Small intestine (tissue), 7 donors: ENCODE results near the gene MORN1. TPM values are rescaled to one million over a fixed set of nuclear protein-coding genes. Genes with fewer than 3 reads are reported as not detected.

ENCODE experiments used
- DNase-seq, 2 donors: peaks; one replicate each; pipeline versions ENCODE4 v3.0.0 to v3.0.0-alpha.2; 2013
- FAIRE-seq: peaks from 2 replicates; lab custom pipeline; 2012; peaks lifted over from hg19 to GRCh38; lab: Jason Lieb, UNC
- H3K27ac ChIP-seq, 3 donors: one replicate each; pipeline ENCODE4 v1.5.1; 2013; ENCODE audit warnings: low read length in 2 of 3, mild to moderate bottlenecking in 2 of 3, control low read depth in 1 of 3, inconsistent platforms in 1 of 3, low read depth in 1 of 3, moderate library complexity in 1 of 3
- H3K27me3 ChIP-seq, 3 donors: one replicate each; pipeline ENCODE4 v1.6.1; 2013; ENCODE audit warnings: low read length in 3 of 3, inconsistent platforms in 1 of 3; ENCODE audit not compliant: control insufficient read depth in 3 of 3, insufficient read depth in 3 of 3
- H3K36me3 ChIP-seq, 3 donors: one replicate each; pipeline ENCODE4 v1.6.1; 2013; ENCODE audit warnings: low read length in 3 of 3, inconsistent platforms in 1 of 3, low read depth in 1 of 3, mild to moderate bottlenecking in 1 of 3, moderate library complexity in 1 of 3; ENCODE audit not compliant: control insufficient read depth in 3 of 3, insufficient read depth in 2 of 3
- H3K4me1 ChIP-seq, 3 donors: one replicate each; pipeline ENCODE4 v1.6.1; 2013; ENCODE audit warnings: low read length in 2 of 3, inconsistent platforms in 1 of 3, low read depth in 1 of 3, mild to moderate bottlenecking in 1 of 3, moderate library complexity in 1 of 3; ENCODE audit not compliant: control insufficient read depth in 3 of 3, insufficient read depth in 2 of 3
- H3K4me3 ChIP-seq, 3 donors: one replicate each; pipeline ENCODE4 v1.5.1; 2013; ENCODE audit warnings: low read length in 3 of 3, control low read depth in 1 of 3, inconsistent platforms in 1 of 3, low read depth in 1 of 3, mild to moderate bottlenecking in 1 of 3, moderate library complexity in 1 of 3
- H3K9me3 ChIP-seq, 2 donors: one replicate each; pipeline ENCODE4 v1.6.1; 2013; ENCODE audit warnings: low read depth in 1 of 2, low read length in 1 of 2; ENCODE audit not compliant: control insufficient read depth in 2 of 2, insufficient read depth in 1 of 2
- WGBS, 3 donors: extraction: QIAGEN DNeasy Blood & Tissue Kit; methylation state at CpG; one replicate each; pipeline ENCODE4 v1.1.7; 2013; 5-methylcytosine and 5-hydroxymethylcytosine counted together
- polyA plus RNA-seq, 4 donors: library from polyadenylated mRNA; stranded (reverse) in 3 of 4; unstranded in 1 of 4; fragments of 200-250 nt in 3 of 4; fragments of 120-200 nt in 1 of 4; gene quantifications; one replicate each; pipeline versions ENCODE4 v1.2.1 to v1.2.3, GENCODE V29; 2013
- donor health status: healthy with polysubstance abuse.
- donor health status: control.
- donor health status: control.
- donor health status: Bipolar disorder and iron deficiency.
- donor health status: healthy.

The MORN1 gene
- polyA plus RNA-seq, 4 donors: 1.1 to 10.6 (median 2.8) TPM

- Histone ChIP-seq H3K27me3 (no peaks in the 10 kb centered on the region), H3K4me3 (no peak overlapping the region), H3K27ac (no peak overlapping the region), H3K9me3 (no peaks in the 10 kb centered on the region), H3K4me1 (peaks cover 0 to 4% (median 3%) of the 10 kb centered on the region in 3 donors), H3K36me3 (peaks cover 0 to 39% (median 0%) of the 10 kb centered on the region in 3 donors)
- WGBS, 3 donors: 94 to 97% (median 96%) methylated on average over 30 of the region's 30 CpGs
- FAIRE-seq (no peak), DNase-seq (no peak)
These were observed 4.4 kb downstream of the MORN1 start for GRCh38 chr1:2386636-2387611.

GRCh38 chr1:2385606-2386280 is 5.6 kb downstream of the MORN1 start:
- H3K27ac ChIP-seq: no peak overlapping the region
- FAIRE-seq: no peak
- H3K27me3 ChIP-seq: no peaks in the 10 kb centered on the region
- 90 to 93% (median 92%) methylated on average over 18 to 19 of the region's 19 CpGs for WGBS, 3 donors
- peaks cover 0 to 11% (median 3%) of the 10 kb centered on the region in 3 donors for H3K4me1 ChIP-seq
- no peak for DNase-seq
- H3K9me3 ChIP-seq: no peaks in the 10 kb centered on the region
- no peak overlapping the region for H3K4me3 ChIP-seq
- H3K36me3 ChIP-seq: peaks cover 0 to 45% (median 0%) of the 10 kb centered on the region in 3 donors

GRCh38 chr1:2384941-2385481 is 6.3 kb downstream of the MORN1 start:
- Histone ChIP-seq H3K4me1 (peaks cover 0 to 9% (median 0%) of the 10 kb centered on the region in 3 donors), H3K9me3 (no peaks in the 10 kb centered on the region), H3K4me3 (no peak overlapping the region), H3K36me3 (peaks cover 0 to 46% (median 0%) of the 10 kb centered on the region in 3 donors), H3K27ac (no peak overlapping the region), H3K27me3 (no peaks in the 10 kb centered on the region)
- WGBS, 3 donors: 81 to 88% (median 87%) methylated on average over 36 to 41 of the region's 41 CpGs
- FAIRE-seq: no peak
- no peak for DNase-seq

- Histone ChIP-seq H3K36me3 (peaks cover 0 to 44% (median 0%) of the 10 kb centered on the region in 3 donors), H3K27ac (no peak overlapping the region), H3K4me3 (no peak overlapping the region), H3K9me3 (no peaks in the 10 kb centered on the region), H3K27me3 (no peaks in the 10 kb centered on the region), H3K4me1 (peaks cover 0 to 9% (median 0%) of the 10 kb centered on the region in 3 donors)
- FAIRE-seq: no peak
- WGBS, 3 donors: 92 to 94% (median 93%) methylated on average over 21 of the region's 21 CpGs
- no peak for DNase-seq
These were observed 7.1 kb downstream of the MORN1 start for GRCh38 chr1:2384130-2384860.

- WGBS, 3 donors: 86 to 90% (median 89%) methylated on average over 14 of the region's 14 CpGs
- no peak overlapping the region for H3K4me3 ChIP-seq
- H3K4me1 ChIP-seq: peaks cover 0 to 9% (median 0%) of the 10 kb centered on the region in 3 donors
- H3K9me3 ChIP-seq: no peaks in the 10 kb centered on the region
- H3K27me3 ChIP-seq: no peaks in the 10 kb centered on the region
- peaks cover 0 to 46% (median 0%) of the 10 kb centered on the region in 3 donors for H3K36me3 ChIP-seq
- FAIRE-seq (no peak), DNase-seq (no peak)
- no peak overlapping the region for H3K27ac ChIP-seq
These were observed 7.8 kb downstream of the MORN1 start for GRCh38 chr1:2383576-2383975.

- H3K9me3 ChIP-seq: no peaks in the 10 kb centered on the region
- H3K27ac ChIP-seq: no peak overlapping the region
- FAIRE-seq (no peak), DNase-seq (peak in 1 of 2 donors; percentile 53)
- peaks cover 0 to 14% (median 0%) of the 10 kb centered on the region in 3 donors for H3K4me1 ChIP-seq
- 41 to 62% (median 51%) methylated on average over 11 to 13 of the region's 13 CpGs for WGBS, 3 donors
- no peaks in the 10 kb centered on the region for H3K27me3 ChIP-seq
- H3K4me3 ChIP-seq: no peak overlapping the region
- peaks cover 0 to 39% (median 0%) of the 10 kb centered on the region in 3 donors for H3K36me3 ChIP-seq
These were observed 8.6 kb downstream of the MORN1 start for GRCh38 chr1:2382621-2383361.

GRCh38 chr1:2381741-2382620 is 9.4 kb downstream of the MORN1 start:
- no peak for FAIRE-seq
- WGBS, 3 donors: 40 to 48% (median 40%) methylated on average over 26 to 28 of the region's 28 CpGs
- H3K4me3 ChIP-seq: no peak overlapping the region

More at GRCh38 chr1:2381741-2382620, 9.4 kb downstream of the MORN1 start:
- Histone ChIP-seq H3K4me1 (peaks cover 0 to 15% (median 0%) of the 10 kb centered on the region in 3 donors), H3K27me3 (no peaks in the 10 kb centered on the region), H3K36me3 (peaks cover 0 to 31% (median 0%) of the 10 kb centered on the region in 3 donors), H3K27ac (no peak overlapping the region), H3K9me3 (no peaks in the 10 kb centered on the region)
- peak; percentile 66 to 83 for DNase-seq
